CD4-positive, alpha-beta T cell treated with Interleukin-10 for 1 hour (primary cell): ENCODE results near the gene SCMH1.

Source experiments
- DNase-seq: peaks from one replicate; pipeline ENCODE4 v3.0.0-alpha.2; 2020

SCMH1 gene

DNA sequence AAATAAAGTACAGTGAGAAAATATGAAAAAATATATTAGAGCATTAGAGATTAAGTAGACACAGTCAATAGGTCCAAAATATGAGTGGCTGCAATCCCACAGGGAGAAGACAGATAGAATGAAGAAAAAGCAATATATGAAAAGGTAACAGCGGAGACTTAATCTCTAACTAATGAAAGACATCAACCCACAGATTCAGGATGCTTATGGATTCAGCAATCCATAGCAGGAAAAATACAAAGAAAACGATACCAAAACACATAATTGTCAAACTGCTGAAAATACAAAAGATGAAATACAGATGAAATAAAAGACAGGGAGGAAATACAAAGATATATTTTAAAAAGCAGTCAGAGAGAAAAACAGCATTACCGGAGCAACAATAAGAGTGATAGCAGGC, 163.9 kb downstream of the SCMH1 start:
- no peak for DNase-seq

DNA sequence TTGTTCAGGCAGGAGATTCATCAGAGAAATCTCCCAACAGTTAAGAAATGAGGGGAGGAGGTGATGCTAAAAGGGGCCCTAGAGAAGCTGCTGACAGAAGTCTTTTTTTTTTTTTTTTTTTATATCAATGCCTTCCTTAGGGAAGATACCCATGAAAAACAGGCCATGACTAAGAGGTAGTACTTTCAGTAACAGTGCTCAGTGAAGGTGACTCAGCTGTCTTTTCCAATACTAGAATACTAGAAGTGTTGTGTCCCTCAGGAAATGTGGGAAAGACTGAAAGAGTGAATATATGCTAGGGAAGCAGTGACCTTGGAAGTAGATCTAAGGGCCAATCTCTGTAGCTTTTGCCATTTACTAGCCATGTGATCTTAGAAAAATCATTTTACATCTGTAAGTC, 168.1 kb downstream of the SCMH1 start:
- DNase-seq = no peak

DNA sequence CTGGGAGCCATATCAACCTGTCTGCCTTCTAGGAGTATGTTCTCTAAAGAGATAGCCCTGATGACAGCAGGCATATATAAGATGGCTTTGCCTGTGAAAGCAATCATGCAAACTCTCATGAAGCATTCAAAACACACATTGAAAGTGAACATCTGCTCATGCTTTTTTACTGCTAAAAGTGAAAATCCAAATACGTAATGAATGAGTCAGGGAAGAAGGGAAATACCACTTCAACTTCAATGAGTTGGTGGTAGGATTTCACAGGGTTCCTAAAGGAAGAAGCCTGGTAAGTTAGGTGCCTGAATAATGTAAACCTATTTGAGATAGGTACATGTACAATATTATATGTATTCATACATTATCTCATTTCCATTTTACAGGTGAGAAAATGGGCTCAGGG, 170.1 kb downstream of the SCMH1 start:
- DNase-seq = no peak

DNA sequence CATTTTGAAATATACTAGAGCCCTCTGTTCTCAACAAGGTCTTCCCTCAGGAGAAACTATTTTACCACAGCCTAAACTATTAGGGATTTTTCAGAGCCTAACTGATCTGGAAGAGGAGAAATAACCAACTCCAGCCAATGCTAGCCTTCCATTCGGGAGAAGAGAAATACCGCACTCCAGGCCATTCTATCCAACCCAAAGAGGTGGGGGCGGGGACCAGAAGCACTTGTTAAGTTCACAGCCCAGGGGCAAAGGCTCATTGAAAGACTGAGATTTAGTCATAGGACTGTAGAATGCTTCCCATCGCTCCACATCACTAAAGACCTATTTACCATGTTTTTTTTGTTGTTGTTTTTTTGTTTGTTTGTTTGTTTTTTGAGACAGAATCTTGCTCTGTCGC, 185.2 kb downstream of the SCMH1 start:
- DNase-seq = no peak

DNA sequence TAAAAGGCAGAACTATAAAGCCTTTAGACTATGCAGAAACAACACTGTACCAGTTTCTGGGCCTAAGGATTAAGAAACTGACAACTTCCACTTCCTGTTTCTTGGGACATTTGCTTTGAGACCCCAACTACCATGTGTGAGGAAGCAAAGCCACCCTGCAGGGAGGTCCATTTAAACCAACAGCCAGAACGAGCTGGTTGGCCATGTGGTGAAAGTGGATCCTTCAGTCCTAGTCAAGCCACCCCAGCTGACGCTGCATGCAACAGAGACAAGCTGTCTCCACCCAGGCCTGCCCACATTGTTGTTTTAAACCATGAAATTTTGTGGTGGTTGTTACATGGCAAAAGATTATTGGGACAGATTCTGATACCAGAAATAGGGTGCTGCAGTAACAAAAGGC, 188.8 kb downstream of the SCMH1 start:
- DNase-seq = no peak

DNA sequence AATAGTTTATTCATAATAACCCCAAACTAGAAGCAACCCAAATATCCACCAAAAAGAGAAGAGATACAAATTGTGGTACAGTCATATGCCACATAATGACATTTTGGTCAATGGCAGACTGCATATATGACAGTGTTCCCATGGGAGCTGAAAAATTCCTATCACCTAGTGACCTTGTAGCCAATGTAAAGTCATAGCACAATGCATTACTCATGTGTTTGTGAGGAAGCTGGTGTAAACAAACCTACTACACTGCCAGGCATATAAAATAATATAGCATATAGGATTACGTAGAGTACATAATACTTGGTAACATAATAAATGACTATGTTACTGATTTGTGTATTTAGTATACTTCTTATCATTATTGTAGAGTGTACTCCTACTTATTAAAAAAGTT, 191.1 kb downstream of the SCMH1 start:
- DNase-seq = no peak

DNA sequence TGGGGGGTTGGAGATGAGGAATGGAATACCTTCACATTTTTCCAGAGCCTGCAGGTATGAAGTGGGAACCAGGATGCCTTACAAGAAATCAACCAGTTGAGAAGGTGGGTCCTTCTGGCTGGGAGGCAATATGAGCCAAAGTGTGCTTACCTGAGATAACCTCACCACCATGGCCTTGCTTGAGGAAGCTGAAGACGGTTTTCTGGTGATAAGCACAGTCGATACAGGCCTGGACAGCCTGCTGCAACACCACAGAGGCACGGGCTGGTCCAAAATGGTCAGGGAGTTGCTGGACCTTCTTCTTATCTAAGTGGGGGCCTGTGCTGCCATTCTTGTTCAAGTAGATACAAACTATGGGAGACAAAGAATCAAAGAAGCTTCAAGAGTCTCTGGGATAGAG, 193.6 kb downstream of the SCMH1 start:
- no peak for DNase-seq

DNA sequence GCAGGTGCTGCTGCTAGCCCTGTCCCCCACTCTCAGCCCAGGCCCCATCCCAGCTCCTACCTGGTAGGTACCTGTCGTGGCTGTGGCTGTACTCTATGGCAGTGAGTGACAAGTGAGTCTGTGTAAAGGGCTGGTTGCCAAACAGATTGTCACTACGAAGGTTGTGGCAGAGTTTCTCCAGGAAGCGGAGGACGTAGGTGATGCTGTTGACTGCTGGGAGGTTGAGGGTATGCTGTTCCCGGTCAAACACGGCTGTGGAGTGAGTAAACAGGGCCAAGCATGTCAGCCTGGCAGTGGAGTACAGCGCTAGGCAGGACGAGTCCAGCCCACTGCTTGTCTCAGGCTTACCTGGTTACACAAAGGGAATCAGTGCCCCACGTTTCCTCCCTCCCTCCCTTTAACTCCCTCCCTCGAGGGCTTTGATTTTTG, 195.7 kb downstream of the SCMH1 start:
- DNase-seq = no peak

DNA sequence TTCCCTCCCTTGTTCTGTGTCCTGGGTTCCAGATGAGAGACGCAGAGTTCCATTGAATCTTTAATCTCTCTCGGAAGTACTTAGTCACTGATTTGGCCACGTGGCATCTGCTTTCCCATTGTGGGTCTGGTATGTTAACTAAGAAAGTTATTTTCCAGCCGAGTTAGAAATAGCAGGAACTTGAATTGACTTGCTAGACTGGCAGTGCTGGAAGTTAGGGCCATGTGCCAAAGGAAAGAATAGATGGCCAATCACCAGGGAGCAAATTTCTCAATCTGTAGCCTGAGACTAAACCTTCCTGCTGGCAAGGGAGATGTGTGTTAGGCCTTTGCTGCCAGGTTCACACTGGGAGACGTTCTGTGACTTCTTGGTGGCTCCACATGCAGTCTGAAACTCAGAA, 196.4 kb downstream of the SCMH1 start:
- DNase-seq = no peak

DNA sequence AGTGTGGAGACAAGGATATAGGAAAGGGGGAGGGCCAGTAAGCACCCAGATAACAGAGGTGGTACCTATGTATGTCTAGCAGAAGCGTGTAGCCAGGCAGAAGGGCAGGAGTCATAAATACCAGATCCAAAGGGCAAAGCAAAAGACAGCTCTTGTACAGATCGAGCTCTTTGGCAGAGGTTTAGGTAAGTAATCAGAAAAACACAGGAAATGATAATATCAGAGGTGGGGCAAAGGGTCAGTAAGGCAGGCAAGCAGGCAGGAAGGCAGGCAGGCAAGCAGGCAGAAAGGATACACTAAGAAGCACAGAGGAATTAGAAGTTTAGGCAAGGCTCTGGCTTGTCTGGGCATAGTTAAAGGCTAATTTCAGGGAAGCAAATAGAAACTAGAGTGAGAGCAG, 197.9 kb downstream of the SCMH1 start:
- no peak for DNase-seq

DNA sequence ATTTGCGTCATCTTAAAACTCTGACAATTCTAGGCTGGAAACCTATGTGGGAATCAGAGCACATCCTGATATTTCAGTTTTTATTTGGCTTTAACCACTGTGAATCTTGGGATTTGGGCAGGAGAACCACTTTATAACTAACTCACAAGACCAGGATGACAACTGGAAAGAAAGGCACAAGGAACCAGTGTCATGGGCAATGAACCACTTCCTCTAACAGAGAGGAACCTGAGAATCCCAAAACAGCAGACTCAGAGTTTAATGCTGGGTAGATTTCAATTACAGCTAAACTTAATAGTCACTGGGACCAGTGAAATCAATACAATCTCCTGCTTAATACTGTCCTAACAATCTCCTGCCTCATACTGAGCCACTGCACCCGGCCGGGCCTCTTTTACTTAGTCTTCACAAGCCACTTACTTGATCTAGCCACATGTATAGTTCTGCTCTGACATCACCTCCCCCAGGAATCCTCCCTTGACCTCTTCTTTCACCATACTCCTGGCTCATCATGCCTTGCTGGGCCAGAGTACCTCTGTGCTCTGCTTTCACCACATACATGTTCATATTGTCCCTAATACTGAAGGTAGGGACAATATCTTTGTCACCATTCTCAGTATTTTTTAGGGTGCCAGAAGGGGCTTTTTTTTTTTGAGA, 200.4 kb downstream of the SCMH1 start:
- no peak for DNase-seq

DNA sequence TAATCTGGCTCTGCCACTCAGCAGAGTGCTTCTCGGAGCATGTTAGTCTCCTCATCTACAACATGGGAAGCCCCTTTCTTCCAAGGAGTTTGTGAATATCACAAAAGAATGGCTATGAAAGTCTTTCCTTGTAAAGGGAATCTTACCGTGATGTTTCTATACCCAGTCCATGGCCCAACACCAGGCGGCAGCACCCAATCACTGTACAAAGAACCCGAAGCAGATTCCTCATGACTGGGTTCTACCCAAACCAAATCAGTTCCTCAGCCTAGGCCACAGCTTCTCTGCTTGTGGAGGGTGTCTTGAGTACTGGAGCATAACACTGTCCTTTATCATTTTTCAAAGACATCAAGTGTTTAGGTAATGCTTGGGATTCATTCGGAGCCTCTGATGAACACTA, 204.0 kb downstream of the SCMH1 start:
- no peak for DNase-seq

DNA sequence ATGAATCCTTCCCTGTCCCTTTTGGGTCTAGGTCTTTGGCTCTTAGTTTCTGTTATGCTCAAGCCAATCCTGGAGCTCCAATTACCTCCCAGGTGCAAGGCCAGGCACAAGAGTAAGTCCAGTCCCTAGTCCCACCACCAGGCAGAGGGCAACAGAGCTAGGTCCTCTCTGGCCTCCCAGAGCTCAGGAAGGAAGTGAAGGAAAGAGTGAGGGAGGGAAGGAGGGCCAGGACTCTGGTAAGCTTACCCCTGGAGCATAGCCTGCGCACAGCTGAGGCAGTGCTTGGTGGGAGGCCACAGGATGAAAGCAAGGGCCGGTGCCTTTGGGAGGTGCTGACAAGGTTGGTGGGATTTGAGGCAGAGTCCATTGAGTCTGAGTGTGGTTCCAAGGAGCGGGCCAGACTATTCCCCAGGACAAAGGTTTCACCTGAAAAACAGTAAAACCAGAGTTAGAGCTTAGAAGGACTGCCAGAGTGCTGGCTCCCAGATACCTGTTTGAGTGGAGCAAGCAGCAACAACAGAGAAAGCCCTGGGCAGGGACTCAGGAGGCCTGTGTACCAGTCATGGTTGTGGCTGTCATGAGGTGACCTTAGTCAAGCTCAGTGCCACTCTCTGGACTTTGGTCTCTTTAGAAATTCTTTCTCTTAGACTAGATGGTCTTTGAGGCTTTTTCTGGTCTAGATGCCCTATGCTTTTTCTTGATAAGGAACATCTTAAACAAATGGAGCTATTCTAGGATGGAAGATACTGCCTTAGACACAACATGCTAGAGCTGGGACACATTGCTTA, 204.8 kb downstream of the SCMH1 start:
- DNase-seq = no peak

DNA sequence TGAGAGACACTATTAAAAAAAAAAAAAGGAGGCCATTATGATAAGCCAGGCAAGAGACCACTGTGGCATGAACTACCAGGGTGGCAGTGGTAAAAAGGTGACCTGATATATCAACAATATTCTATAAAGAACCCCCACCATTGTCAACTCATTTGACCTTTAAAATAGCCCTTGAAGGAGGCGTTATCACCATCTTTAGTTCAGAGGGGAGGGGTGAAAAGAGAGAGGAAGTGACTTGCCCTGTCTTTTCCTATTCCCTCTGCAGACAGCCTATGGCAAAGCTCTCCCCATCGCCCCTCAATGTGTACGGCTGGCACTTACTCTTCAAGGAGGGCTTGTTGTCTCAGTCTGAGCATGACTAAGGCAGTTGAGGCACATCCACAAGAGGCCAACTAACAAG, 208.8 kb downstream of the SCMH1 start:
- no peak for DNase-seq

DNA sequence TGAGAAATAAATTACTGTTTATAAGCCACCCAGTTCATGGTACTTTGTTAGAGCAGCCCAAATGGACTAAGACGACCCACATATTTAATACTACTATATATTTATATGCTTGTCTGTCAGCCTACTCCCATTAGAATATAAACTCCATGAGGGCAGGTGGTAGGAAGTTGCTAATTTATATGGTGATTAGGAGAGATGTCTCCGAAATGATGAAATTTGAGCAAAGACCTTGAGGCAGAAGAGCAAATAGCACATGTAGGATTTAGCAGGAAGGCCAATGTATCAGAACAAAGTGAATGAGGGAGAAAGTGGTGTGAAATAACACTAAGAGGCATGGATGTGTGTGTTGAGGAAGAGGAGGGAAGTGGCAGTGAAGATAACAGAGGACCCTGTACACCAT, 210.0 kb downstream of the SCMH1 start:
- DNase-seq = no peak

DNA sequence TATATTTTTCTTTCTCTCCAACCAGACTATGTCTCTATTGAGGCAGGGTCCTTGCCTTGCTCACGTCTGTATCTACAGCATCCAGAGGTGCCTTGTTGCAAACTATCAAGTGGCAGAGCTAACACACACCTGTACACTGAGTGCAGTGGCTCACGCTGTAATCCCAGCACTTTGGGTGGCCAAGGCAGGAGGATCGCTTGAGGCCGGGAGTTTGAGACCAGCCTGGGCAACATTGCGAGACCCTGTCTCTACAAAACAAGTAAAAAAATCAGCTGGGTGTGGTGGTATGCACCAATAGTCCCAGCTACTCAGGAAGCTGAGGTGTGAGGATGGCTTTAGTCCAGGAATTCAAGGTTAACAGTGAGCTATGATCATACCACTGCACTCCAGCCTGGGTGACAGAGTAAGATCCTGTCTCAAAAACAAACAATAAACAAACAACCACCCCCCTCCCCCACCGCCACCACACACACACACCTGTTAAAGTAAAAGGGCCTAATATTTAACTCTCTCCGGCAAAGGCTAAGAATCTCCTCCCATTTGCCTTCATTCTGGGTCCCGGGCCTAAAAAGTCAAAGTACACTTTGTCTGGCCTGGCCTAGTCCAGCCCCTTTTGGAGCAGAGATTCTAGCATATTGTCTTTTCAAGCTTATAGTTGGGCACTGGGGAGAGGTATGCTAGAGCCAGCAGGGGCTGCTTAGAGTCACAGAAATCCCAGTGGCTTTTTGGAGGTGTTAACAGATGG, 211.1 kb downstream of the SCMH1 start:
- no peak for DNase-seq

DNA sequence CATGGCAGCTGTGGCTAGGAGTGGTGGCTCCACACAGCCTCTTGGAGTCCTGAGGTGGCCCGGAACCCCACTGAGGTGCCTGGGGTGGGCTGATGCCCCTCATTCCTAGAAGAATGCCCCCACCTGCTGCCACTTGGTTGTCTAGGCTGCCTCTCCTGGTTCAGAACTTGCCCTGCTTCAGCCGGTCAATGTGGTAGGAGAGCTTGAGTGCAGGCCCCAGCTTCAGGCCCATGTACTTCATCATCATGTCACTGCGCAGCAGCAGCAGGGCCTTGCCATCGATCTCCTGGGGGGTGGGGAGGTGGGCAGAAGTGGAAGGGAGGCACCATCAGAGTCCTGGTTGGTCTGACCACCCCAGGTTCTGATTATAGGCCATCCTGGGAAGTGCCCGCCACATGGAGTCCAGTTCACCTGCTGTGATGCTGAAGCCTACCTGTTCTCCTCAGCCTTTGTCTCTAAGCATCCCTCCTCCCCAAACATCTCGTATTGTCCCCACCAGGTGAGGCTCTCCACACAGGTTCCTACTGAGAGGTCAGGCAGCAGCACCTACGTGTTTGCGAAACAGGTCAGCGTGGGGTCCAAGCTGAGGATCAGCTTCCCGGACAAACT, 214.0 kb downstream of the SCMH1 start:
- no peak for DNase-seq

DNA sequence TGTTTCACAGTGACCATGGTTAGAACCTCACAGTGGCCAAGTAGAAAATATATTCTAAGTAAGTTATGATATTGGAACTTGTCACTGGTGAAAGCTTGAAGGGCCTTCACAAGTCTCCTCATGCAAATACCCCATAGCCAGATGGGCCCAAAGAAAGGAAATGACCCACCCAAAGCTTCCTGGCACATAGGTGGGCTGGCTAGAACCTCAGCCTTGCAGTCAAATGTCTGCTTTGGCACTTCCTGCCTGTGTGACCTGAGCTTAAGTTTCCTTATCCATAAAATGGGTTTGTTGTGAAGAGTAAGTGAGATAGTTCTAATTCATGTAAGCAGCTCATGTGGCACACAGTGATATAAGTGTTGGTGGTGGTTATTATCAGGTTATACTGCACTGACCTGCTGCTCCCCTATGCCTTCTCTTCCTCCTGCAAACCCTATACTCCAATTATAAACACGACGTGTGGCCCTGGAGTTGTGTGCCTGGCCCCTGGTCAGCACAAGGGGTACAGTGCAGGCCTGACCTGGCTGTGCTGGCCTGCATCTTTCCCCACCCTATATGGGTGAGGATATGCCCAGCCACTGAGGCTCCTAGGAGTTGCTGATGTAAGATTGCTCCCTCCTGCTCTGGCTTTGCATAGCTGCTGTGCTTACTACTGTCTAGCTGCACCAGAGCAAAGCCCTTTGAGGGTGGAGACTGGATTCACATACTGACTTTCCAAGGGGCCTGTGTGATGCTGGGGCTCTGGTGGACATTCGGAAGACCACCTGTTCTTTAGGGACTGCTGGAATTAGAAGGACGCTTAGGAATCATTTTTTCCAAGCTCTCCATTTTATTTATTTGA, 215.9 kb downstream of the SCMH1 start:
- DNase-seq = no peak

DNA sequence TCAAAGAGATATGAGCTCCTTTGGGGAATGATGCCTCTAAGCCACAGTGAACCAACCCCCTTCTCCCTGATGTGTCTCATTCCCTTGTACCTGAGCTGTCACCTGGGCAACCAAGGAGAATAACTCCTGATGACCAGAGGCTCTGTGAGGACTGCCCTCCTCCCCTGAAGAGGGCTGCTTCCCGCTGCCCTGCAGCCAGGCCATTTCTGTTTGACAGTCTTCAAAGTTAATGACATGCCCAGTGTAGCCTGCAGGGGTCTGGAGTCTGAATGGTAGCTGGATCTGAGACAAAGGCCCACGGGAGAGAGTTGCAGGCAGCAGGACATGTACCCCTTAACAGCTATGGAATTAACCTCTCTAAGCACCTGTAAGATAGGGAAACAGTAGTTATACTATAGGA, 217.2 kb downstream of the SCMH1 start:
- DNase-seq = no peak

DNA sequence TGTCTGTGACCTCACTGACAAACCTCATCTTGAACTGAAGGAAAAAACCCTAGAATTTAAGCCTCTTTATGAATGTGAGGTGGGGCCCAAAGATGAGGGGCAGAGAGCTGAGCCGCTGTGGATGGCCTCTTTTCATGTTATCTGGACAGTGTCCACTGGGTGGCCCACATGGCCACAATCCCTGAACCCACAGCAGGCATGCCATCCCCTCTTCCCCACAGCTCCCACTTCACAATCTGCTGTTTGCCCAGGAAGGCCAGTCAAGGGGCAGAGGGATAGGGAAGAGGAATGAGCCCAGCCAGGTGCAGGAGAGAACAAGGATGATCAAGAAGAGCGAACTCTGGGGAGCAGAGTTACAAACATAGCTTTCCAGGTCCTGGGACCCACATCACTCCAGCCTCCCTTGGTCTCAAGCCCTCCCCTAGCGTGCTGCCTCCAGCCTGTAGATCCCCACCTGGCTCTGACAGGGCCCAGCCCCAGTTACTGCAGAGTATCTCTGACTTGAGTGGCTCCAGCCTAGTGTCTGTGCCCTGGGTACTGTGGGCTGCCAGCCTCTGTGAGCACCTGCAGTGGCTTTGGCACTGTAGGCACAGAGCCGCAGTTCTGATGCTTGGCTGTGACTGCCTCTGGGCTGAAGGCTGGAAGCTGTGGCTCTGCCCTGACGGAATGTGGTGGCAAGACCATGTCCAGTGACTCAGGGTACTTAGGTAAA, 218.7 kb downstream of the SCMH1 start:
- DNase-seq = no peak

DNA sequence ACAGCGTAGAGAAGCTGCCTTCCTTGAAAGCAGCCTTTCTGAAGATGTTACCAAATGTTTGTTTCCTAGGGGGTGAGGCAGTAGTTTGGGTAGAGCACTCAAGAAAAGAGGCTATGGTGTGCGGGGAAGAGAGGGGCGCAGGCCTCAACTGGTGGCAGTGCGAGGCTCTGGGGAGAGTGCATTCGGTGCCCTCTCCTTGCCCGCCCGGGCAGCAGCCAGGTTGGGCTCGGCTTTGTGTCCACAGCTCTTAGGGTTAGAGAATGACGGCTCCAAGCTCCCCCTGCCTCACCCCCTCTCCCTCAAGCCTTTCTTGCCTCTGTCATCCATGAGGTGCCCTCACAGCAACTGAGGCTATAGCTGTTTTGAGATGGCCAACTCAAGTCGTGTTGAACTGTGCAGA, 219.7 kb downstream of the SCMH1 start:
- no peak for DNase-seq
